Liver (tissue), 9 donors: ENCODE data around the gene IGFL3. TPM values are rescaled to one million over a fixed set of nuclear protein-coding genes. Genes with fewer than 3 reads are reported as not detected.

Experiments
- DNase-seq: peaks from one replicate; pipeline ENCODE4 v3.0.0-alpha.2; 2017; ENCODE audit warnings: low spot score
- H3K27ac ChIP-seq, 2 donors: one replicate each; pipeline ENCODE4 v1.7.0; 2013; ENCODE audit warnings: inconsistent platforms in 2 of 2, low read length in 2 of 2, control low read depth in 1 of 2, low read depth in 1 of 2, mild to moderate bottlenecking in 1 of 2
- H3K27me3 ChIP-seq, 4 donors: one replicate each; pipeline versions ENCODE4 v1.6.1 to v1.7.0; 2013; ENCODE audit warnings: low read length in 3 of 4, inconsistent platforms in 1 of 4, mild to moderate bottlenecking in 1 of 4, moderate library complexity in 1 of 4; ENCODE audit not compliant: control insufficient read depth in 4 of 4, insufficient read depth in 4 of 4
- H3K36me3 ChIP-seq, 4 donors: one replicate each; pipeline versions ENCODE4 v1.6.1 to v1.7.0; 2013; ENCODE audit warnings: low read length in 3 of 4, mild to moderate bottlenecking in 3 of 4, low read depth in 1 of 4, moderate library complexity in 1 of 4; ENCODE audit not compliant: control insufficient read depth in 4 of 4, insufficient read depth in 3 of 4
- H3K4me1 ChIP-seq, 4 donors: one replicate each; pipeline versions ENCODE4 v1.6.1 to v1.7.0; 2013; ENCODE audit warnings: low read length in 3 of 4, mild to moderate bottlenecking in 3 of 4, moderate library complexity in 1 of 4; ENCODE audit not compliant: control insufficient read depth in 4 of 4, insufficient read depth in 4 of 4
- H3K4me3 ChIP-seq, 3 donors: one replicate each; pipeline versions ENCODE4 v1.6.1 to v1.7.0; 2013; ENCODE audit warnings: low read length in 3 of 3, control low read depth in 1 of 3, low read depth in 1 of 3, mild to moderate bottlenecking in 1 of 3
- H3K9ac ChIP-seq, 2 donors: one replicate each; pipeline ENCODE4 v1.7.0; 2013; ENCODE audit warnings: low read length in 2 of 2, mild to moderate bottlenecking in 2 of 2, moderate library complexity in 2 of 2, control low read depth in 1 of 2, low read depth in 1 of 2
- H3K9me3 ChIP-seq, 4 donors: one replicate each; pipeline versions ENCODE4 v1.6.1 to v1.7.0; 2013; ENCODE audit warnings: low read length in 3 of 4; ENCODE audit not compliant: control insufficient read depth in 4 of 4
- EGR1 ChIP-seq, 2 donors: IDR thresholded peaks; 2 replicates each; pipeline ENCODE4 v1.6.1; 2016 to 2018; ENCODE audit warnings: antibody characterized with exemption in 2 of 2, low read depth in 2 of 2
- FOXA1 ChIP-seq: IDR thresholded peaks from 2 replicates; pipeline ENCODE4 v1.6.1; 2016; ENCODE audit warnings: antibody characterized with exemption
- FOXA2 ChIP-seq: IDR thresholded peaks from 2 replicates; pipeline ENCODE4 v1.6.1; 2016; ENCODE audit warnings: antibody characterized with exemption
- GABPA ChIP-seq, 2 donors: IDR thresholded peaks in 1 of 2; conservative IDR thresholded peaks in 1 of 2; 2 replicates each; pipeline ENCODE4 v1.6.1; 2016; ENCODE audit warnings: antibody characterized with exemption in 2 of 2, mild to moderate bottlenecking in 1 of 2, moderate library complexity in 1 of 2
- HNF4A ChIP-seq, 2 donors: conservative IDR thresholded peaks; 2 replicates each; pipeline ENCODE4 v1.6.1; 2016; ENCODE audit warnings: antibody characterized with exemption in 2 of 2, mild to moderate bottlenecking in 2 of 2
- HNF4G ChIP-seq: IDR thresholded peaks from 2 replicates; pipeline ENCODE4 v1.6.1; 2016; ENCODE audit warnings: antibody characterized with exemption
- JUND ChIP-seq, 2 donors: IDR thresholded peaks; 2 replicates each; pipeline ENCODE4 v1.6.1; 2016; ENCODE audit warnings: antibody characterized with exemption in 2 of 2
- NR2F2 ChIP-seq: IDR thresholded peaks from 2 replicates; pipeline ENCODE4 v1.6.1; 2016; ENCODE audit warnings: antibody characterized with exemption
- RAD21 ChIP-seq, 2 donors: IDR thresholded peaks; 2 replicates each; pipeline ENCODE4 v1.6.1; 2016; ENCODE audit warnings: antibody characterized with exemption in 2 of 2, mild to moderate bottlenecking in 2 of 2
- RXRA ChIP-seq, 2 donors: IDR thresholded peaks; 2 replicates each; pipeline ENCODE4 v1.6.1; 2017 to 2018; ENCODE audit warnings: antibody characterized with exemption in 2 of 2, mild to moderate bottlenecking in 1 of 2
- SP1 ChIP-seq: IDR thresholded peaks from 2 replicates; pipeline ENCODE4 v1.6.1; 2018; ENCODE audit warnings: antibody characterized with exemption, mild to moderate bottlenecking
- TAF1 ChIP-seq: conservative IDR thresholded peaks from 2 replicates; pipeline ENCODE4 v1.6.1; 2016; ENCODE audit warnings: antibody characterized with exemption, mild to moderate bottlenecking
- YY1 ChIP-seq: IDR thresholded peaks from 2 replicates; pipeline ENCODE4 v1.6.1; 2016; ENCODE audit warnings: antibody characterized with exemption, mild to moderate bottlenecking
- WGBS: extraction: QIAGEN DNeasy Blood & Tissue Kit; methylation state at CpG from one replicate; pipeline ENCODE4 v1.1.7; 2013; 5-methylcytosine and 5-hydroxymethylcytosine counted together
- polyA plus RNA-seq, 2 donors: library from polyadenylated mRNA; stranded (reverse) in 1 of 2; unstranded in 1 of 2; fragments of 200-250 nt in 1 of 2; fragments of >200 nt in 1 of 2; fragmentation: Nextera tagmentation in 1 of 2; extraction: Ambion mirVana in 1 of 2; gene quantifications; one replicate each; pipeline versions ENCODE4 v1.2.1 to v1.2.3, GENCODE V29; 2013 to 2015
- total RNA-seq, 2 donors: library from RNA; depleted of rRNA; stranded (reverse); fragments of >200 nt; gene quantifications; one replicate each; pipeline ENCODE4 v1.2.3, GENCODE V29; 2014
- TF ChIP-seq, protein P1 (sequence below): IDR thresholded peaks from 2 replicates; pipeline ENCODE4 v1.6.1; 2016; ENCODE audit warnings: antibody characterized with exemption
- TF ChIP-seq, protein P2 (sequence below): IDR thresholded peaks from 2 replicates; pipeline ENCODE4 v1.6.1; 2016; ENCODE audit warnings: antibody characterized with exemption, mild to moderate bottlenecking
- TF ChIP-seq, protein P3 (sequence below): IDR thresholded peaks from 2 replicates; pipeline ENCODE4 v1.6.1; 2016; ENCODE audit warnings: antibody characterized with exemption
- TF ChIP-seq, protein P4 (sequence below): fragments of 150-350 bp; IDR thresholded peaks from 2 replicates; pipeline ENCODE4 v1.5.1; 2017; ENCODE audit warnings: improper control_type of control experiment, low read depth, low read length; ENCODE audit not compliant: missing input control
- TF ChIP-seq, protein P5 (sequence below): IDR thresholded peaks from 2 replicates; pipeline ENCODE4 v1.6.1; 2016; ENCODE audit warnings: antibody characterized with exemption
- donor health status: healthy.
- donor health status: healthy.
- donor health status: healthy.
- donor health status: healthy.
- donor health status: healthy.

The IGFL3 gene
- total and polyA plus RNA-seq, 4 donors: not detected

DNA sequence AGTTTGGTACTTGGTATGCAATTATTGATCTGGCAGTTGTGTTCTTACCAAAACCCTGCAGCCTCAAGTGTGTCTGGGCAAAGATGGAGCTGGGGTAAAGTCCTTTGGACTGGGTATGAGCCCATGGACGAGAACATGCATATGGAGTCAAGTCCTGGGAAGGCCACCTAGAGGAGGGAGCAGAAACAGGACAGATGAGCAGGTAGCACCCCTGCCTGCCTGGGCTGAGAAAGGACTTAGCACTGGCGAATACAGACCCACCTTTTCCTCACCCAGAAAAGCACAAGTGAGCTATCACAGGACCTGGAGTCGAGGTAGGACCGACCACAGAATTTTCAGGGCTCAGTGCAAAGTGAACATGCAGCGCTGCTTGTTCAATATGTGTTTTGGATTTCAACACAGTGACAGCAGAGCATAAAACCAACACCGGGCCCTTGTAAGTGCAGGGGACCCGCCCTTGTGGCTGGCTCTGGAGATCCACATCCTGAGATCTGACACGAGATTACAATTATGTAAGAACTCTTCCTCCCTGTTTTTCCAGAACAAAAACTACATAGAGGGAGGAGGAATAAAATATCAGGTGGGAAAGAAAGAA, 49.5 kb upstream of the IGFL3 start:
- no peaks in the 10 kb centered on the region for H3K9me3 ChIP-seq
- no peak for DNase-seq
- no peak overlapping the region for H3K4me3 ChIP-seq
- H3K27ac ChIP-seq: no peak overlapping the region
- no peaks in the 10 kb centered on the region for H3K4me1 ChIP-seq
- TF ChIP-seq, protein P1, sequence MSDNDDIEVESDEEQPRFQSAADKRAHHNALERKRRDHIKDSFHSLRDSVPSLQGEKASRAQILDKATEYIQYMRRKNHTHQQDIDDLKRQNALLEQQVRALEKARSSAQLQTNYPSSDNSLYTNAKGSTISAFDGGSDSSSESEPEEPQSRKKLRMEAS: no peak
- no peak for TF ChIP-seq NR2F2
- TF ChIP-seq, protein P2, sequence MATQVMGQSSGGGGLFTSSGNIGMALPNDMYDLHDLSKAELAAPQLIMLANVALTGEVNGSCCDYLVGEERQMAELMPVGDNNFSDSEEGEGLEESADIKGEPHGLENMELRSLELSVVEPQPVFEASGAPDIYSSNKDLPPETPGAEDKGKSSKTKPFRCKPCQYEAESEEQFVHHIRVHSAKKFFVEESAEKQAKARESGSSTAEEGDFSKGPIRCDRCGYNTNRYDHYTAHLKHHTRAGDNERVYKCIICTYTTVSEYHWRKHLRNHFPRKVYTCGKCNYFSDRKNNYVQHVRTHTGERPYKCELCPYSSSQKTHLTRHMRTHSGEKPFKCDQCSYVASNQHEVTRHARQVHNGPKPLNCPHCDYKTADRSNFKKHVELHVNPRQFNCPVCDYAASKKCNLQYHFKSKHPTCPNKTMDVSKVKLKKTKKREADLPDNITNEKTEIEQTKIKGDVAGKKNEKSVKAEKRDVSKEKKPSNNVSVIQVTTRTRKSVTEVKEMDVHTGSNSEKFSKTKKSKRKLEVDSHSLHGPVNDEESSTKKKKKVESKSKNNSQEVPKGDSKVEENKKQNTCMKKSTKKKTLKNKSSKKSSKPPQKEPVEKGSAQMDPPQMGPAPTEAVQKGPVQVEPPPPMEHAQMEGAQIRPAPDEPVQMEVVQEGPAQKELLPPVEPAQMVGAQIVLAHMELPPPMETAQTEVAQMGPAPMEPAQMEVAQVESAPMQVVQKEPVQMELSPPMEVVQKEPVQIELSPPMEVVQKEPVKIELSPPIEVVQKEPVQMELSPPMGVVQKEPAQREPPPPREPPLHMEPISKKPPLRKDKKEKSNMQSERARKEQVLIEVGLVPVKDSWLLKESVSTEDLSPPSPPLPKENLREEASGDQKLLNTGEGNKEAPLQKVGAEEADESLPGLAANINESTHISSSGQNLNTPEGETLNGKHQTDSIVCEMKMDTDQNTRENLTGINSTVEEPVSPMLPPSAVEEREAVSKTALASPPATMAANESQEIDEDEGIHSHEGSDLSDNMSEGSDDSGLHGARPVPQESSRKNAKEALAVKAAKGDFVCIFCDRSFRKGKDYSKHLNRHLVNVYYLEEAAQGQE: no peak
- TF ChIP-seq, protein P3, sequence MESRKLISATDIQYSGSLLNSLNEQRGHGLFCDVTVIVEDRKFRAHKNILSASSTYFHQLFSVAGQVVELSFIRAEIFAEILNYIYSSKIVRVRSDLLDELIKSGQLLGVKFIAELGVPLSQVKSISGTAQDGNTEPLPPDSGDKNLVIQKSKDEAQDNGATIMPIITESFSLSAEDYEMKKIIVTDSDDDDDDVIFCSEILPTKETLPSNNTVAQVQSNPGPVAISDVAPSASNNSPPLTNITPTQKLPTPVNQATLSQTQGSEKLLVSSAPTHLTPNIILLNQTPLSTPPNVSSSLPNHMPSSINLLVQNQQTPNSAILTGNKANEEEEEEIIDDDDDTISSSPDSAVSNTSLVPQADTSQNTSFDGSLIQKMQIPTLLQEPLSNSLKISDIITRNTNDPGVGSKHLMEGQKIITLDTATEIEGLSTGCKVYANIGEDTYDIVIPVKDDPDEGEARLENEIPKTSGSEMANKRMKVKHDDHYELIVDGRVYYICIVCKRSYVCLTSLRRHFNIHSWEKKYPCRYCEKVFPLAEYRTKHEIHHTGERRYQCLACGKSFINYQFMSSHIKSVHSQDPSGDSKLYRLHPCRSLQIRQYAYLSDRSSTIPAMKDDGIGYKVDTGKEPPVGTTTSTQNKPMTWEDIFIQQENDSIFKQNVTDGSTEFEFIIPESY: no peak
- no peak for TF ChIP-seq RXRA (IDR thresholded peaks at IDR 0.05)
- no peak for TF ChIP-seq TAF1
- TF ChIP-seq, protein P4, sequence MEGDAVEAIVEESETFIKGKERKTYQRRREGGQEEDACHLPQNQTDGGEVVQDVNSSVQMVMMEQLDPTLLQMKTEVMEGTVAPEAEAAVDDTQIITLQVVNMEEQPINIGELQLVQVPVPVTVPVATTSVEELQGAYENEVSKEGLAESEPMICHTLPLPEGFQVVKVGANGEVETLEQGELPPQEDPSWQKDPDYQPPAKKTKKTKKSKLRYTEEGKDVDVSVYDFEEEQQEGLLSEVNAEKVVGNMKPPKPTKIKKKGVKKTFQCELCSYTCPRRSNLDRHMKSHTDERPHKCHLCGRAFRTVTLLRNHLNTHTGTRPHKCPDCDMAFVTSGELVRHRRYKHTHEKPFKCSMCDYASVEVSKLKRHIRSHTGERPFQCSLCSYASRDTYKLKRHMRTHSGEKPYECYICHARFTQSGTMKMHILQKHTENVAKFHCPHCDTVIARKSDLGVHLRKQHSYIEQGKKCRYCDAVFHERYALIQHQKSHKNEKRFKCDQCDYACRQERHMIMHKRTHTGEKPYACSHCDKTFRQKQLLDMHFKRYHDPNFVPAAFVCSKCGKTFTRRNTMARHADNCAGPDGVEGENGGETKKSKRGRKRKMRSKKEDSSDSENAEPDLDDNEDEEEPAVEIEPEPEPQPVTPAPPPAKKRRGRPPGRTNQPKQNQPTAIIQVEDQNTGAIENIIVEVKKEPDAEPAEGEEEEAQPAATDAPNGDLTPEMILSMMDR: no peak
- no peak for TF ChIP-seq HNF4A (conservative IDR thresholded peaks at IDR 0.05)
- no peak for TF ChIP-seq SP1
- TF ChIP-seq HNF4G: no peak
- no peak for TF ChIP-seq GABPA (IDR thresholded peaks at IDR 0.05 in 1 of 2, conservative IDR thresholded peaks at IDR 0.05 in 1 of 2)
- no peak for TF ChIP-seq RAD21 (IDR thresholded peaks at IDR 0.05)
- TF ChIP-seq, protein P5, sequence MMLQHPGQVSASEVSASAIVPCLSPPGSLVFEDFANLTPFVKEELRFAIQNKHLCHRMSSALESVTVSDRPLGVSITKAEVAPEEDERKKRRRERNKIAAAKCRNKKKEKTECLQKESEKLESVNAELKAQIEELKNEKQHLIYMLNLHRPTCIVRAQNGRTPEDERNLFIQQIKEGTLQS: no peak
- no peak for TF ChIP-seq FOXA1
- TF ChIP-seq FOXA2: no peak
- no peak for TF ChIP-seq EGR1 (IDR thresholded peaks at IDR 0.05; ENCODE audit: low read depth in 2 of 2)
- TF ChIP-seq JUND (IDR thresholded peaks at IDR 0.05): no peak
- no peak for TF ChIP-seq YY1
- H3K9ac ChIP-seq: no peak overlapping the region
- H3K27me3 ChIP-seq: no peaks in the 10 kb centered on the region
- H3K36me3 ChIP-seq: no peaks in the 10 kb centered on the region
- 69% methylated on average over 8 of the region's 8 CpGs for WGBS
